ENCODE results near the gene SLC8A1.

The SLC8A1 gene

GRCh38 chr2:40049781-40050180 is 402.1 kb downstream of the SLC8A1 start:
- DNase-seq (ENCODE audit: low read depth, low spot score): no peak

GRCh38 chr2:40048506-40048905 is 403.4 kb downstream of the SLC8A1 start:
- DNase-seq (ENCODE audit: low read depth, low spot score): no peak

GRCh38 chr2:40047406-40047805 is 404.5 kb downstream of the SLC8A1 start:
- no peak for DNase-seq (ENCODE audit: low read depth, low spot score)

Measured in smooth muscle cell of the brain vasculature (primary cell).